Measurements from ENCODE around the gene ANKRD10. TPM values are rescaled to one million over a fixed set of nuclear protein-coding genes. Genes with fewer than 3 reads are reported as not detected.

The ANKRD10 gene
- total and polyA plus RNA-seq, 2 of the 8 experiments (the other 6 are each of a cell fraction or from before 2014, with no cell fraction given), result 146 to 218 TPM

- TF ChIP-seq PHF8 (conservative IDR thresholded peaks at IDR 0.05; ENCODE audit: low read depth, low read length) (no peak), POU5F1 (IDR thresholded peaks at IDR 0.05; ENCODE audit: low read depth, low read length) (no peak), YY1 (IDR thresholded peaks at IDR 0.05; ENCODE audit: low read depth, low read length) (no peak), EZH2 (IDR thresholded peaks at IDR 0.05; ENCODE audit: low read depth, low read length, severe bottlenecking) (no peak), SP1 (IDR thresholded peaks at IDR 0.05; ENCODE audit: low read depth, low read length) (no peak), ASH2L (IDR thresholded peaks at IDR 0.05; ENCODE audit: low read length) (no peak), CTCF (IDR thresholded peaks at IDR 0.05; ENCODE audit: control extremely low read depth in 1 of 3, insufficient read depth in 1 of 3, low read depth in 1 of 3, low read length in 3 of 3) (no peak), SP2 (IDR thresholded peaks at IDR 0.05; ENCODE audit: low read length) (no peak), TBP (IDR thresholded peaks at IDR 0.05; ENCODE audit: low read depth, low read length) (peak; percentile 64), SIRT6 (IDR thresholded peaks at IDR 0.05; ENCODE audit: low read length) (no peak), MAX (IDR thresholded peaks at IDR 0.05) (peak; percentile 14; the same call in 1 of the 2 replicates), BRCA1 (IDR thresholded peaks at IDR 0.05; ENCODE audit: low read depth, low read length) (no peak), KDM4A (IDR thresholded peaks at IDR 0.05; ENCODE audit: low read depth, low read length, severe bottlenecking) (no peak)
These were observed 6.6 kb downstream of the ANKRD10 start (continued) for GRCh38 chr13:110907951-110908898.

Data from H1 (cell line).